WERI-Rb-1 (cell line): ENCODE measurements around the gene TCF3.
A peak's percentile ranks its signal among the peaks of the same experiment; 100 is the strongest.

ENCODE experiments used
- DNase-seq: peaks from one replicate; pipeline ENCODE4 v3.0.0-alpha.2; 2020
- H3K27ac ChIP-seq: fragments of 250-450 bp; sonication (Bioruptor Pico); 2 replicates; pipeline ENCODE4 v1.5.1; 2020; ENCODE audit warnings: mild to moderate bottlenecking, moderate library complexity
- H3K27me3 ChIP-seq: fragments of 250-450 bp; sonication (Bioruptor Pico); 2 replicates; pipeline ENCODE4 v1.5.1; 2021; ENCODE audit warnings: mild to moderate bottlenecking, low read depth, moderate library complexity; ENCODE audit not compliant: insufficient read depth, severe bottlenecking
- H3K36me3 ChIP-seq: fragments of 250-450 bp; sonication (Bioruptor Pico); 2 replicates; pipeline ENCODE4 v1.5.1; 2020; ENCODE audit warnings: mild to moderate bottlenecking, moderate library complexity
- H3K4me3 ChIP-seq: 2 replicates; pipeline ENCODE4 v1.5.1; 2011; ENCODE audit warnings: low read depth, mild to moderate bottlenecking, control low read depth, low read length
- H3K9me3 ChIP-seq: fragments of 250-450 bp; sonication (Bioruptor Pico); 2 replicates; pipeline ENCODE4 v1.5.1; 2021; ENCODE audit warnings: mild to moderate bottlenecking, moderate library complexity; ENCODE audit not compliant: severe bottlenecking
- CTCF ChIP-seq: IDR thresholded peaks from 2 replicates; pipeline ENCODE4 v1.5.1; 2011; ENCODE audit warnings: low read depth, mild to moderate bottlenecking, control low read depth, inconsistent platforms, low read length

Gene TCF3

GRCh38 chr19:1601613-1602064, 50.8 kb downstream of the TCF3 start:
- no peak for DNase-seq
- no peaks in the 10 kb centered on the region for H3K27me3 ChIP-seq
- no peak overlapping the region for H3K27ac ChIP-seq
- peaks cover 31% of the 10 kb centered on the region for H3K36me3 ChIP-seq
- H3K4me3 ChIP-seq: no peak overlapping the region
- H3K9me3 ChIP-seq: no peaks in the 10 kb centered on the region
- peak; percentile 8; the same call in 1 of the 2 replicates for TF ChIP-seq CTCF

- no peaks in the 10 kb centered on the region for H3K27me3 ChIP-seq
- H3K36me3 ChIP-seq: peaks cover 44% of the 10 kb centered on the region
- no peak overlapping the region for H3K27ac ChIP-seq
- DNase-seq: no peak
- H3K4me3 ChIP-seq: no peak overlapping the region
- TF ChIP-seq CTCF: no peak
- H3K9me3 ChIP-seq: no peaks in the 10 kb centered on the region
Measured at GRCh38 chr19:1599460-1599846, 53.0 kb downstream of the TCF3 start.

GRCh38 chr19:1598777-1599459, 53.5 kb downstream of the TCF3 start:
- H3K27ac ChIP-seq: no peak overlapping the region
- H3K27me3 ChIP-seq: no peaks in the 10 kb centered on the region
- DNase-seq: no peak
- peaks cover 49% of the 10 kb centered on the region for H3K36me3 ChIP-seq
- H3K9me3 ChIP-seq: no peaks in the 10 kb centered on the region
- TF ChIP-seq CTCF: no peak
- no peak overlapping the region for H3K4me3 ChIP-seq

- TF ChIP-seq CTCF: no peak
- no peak for DNase-seq
- Histone ChIP-seq H3K4me3 (no peak overlapping the region), H3K9me3 (no peaks in the 10 kb centered on the region), H3K27ac (peak overlapping the region; percentile 78; the same call in 1 of the 2 replicates), H3K27me3 (no peaks in the 10 kb centered on the region), H3K36me3 (peaks cover 55% of the 10 kb centered on the region)
Measured at GRCh38 chr19:1593501-1593772, 59.0 kb downstream of the TCF3 start.

GRCh38 chr19:1592755-1593500, 59.5 kb downstream of the TCF3 start, which contains the start of gene MBD3:
Gene MBD3 (minus strand): TSS chr19:1592865. CDS start chr19:1592631, 234 bp downstream.
- no peak for TF ChIP-seq CTCF
- DNase-seq: peak; percentile 92
- Histone ChIP-seq H3K4me3 (peak within 1 kb of the TSS; percentile 95), H3K36me3 (peaks cover 52% of the 10 kb centered on the region), H3K27me3 (no peaks in the 10 kb centered on the region), H3K27ac (peak within 1 kb of the TSS; percentile 100), H3K9me3 (no peaks in the 10 kb centered on the region)
